ENCODE data around the gene TRIB2. TPM values are rescaled to one million over a fixed set of nuclear protein-coding genes. Genes with fewer than 3 reads are reported as not detected.

Gene TRIB2
- total and polyA plus RNA-seq, 2 experiments from 2014 or later = 19.2 to 27.2 TPM

DNA sequence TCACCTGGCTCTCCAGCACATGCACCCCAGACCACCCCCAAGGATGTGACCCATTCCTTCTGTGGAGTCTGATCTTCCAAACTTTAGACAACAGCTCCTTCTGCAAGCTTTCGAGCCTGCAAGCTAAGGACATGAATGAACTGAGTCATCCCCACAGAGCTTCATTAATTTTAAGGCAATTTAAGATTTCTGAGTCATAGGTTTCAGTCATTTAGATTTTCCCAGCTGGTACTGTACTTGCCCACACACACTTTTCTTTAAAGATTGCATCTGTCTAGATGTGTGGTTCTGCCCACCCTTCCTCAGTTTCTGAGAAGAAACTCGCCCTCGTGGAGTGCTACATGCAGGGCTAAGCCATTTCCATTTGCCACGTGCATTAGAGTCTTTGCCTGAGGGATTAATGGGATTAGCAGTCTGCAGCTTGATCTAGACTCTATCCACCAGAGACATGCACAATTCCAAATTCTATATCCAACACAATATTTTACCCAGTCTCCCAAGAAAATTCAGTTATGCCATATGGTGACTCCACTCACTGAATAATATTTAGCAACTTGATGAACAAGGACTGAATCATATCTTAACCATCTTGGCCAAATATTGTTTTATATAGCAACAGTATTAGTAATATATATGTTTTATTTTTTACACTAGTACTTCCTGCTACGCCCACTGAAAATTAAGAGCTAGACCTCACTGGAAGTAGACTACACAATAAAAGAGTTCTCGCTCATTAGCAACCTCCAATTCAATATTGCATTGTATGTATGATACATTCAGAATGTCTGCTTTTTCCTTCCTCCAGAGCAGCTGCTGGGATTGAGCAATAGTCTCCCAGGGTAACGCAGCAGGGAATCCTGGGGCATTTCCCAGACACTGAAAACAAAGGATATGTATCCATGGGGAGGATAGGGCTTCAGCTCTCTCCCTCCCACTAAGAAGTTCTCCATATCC lies 14.3 kb upstream of the TRIB2 start:
- Histone ChIP-seq H3K4me2 (no peak overlapping the region), H3K27ac (no peak overlapping the region), H3K36me3 (replicated peaks; ENCODE audit: insufficient read depth, low read depth) (no peaks in the 10 kb centered on the region), H4K20me1 (ENCODE audit: insufficient read depth, poor library complexity, severe bottlenecking) (no peaks in the 10 kb centered on the region), H3K4me1 (ENCODE audit: insufficient read depth) (no peaks in the 10 kb centered on the region), H2AFZ (no peak overlapping the region), H3K79me2 (no peaks in the 10 kb centered on the region), H3K27me3 (no peaks in the 10 kb centered on the region), H3K9me2 (replicated peaks; ENCODE audit: insufficient read depth) (no peaks in the 10 kb centered on the region), H3K4me3 (no peak overlapping the region), H3K9me3 (ENCODE audit: low read depth) (no peaks in the 10 kb centered on the region)
- TF ChIP-seq CTCF (IDR thresholded peaks at IDR 0.05; ENCODE audit: poor library complexity) (no peak), EZH2phosphoT487 (IDR thresholded peaks at IDR 0.05; ENCODE audit: low read depth, severe bottlenecking, unreplicated experiment) (no peak), EZH2 (IDR thresholded peaks at IDR 0.05; ENCODE audit: borderline replicate concordance) (no peak)
- no peak for DNase-seq (ENCODE audit: low spot score)
- 72% methylated on average over 7 of the region's 7 CpGs for WGBS (ENCODE audit: low lambda C conversion rate, missing lambda C conversion rate)

- Histone ChIP-seq H4K20me1 (ENCODE audit: insufficient read depth, poor library complexity, severe bottlenecking) (no peaks in the 10 kb centered on the region), H3K9me2 (replicated peaks; ENCODE audit: insufficient read depth) (no peaks in the 10 kb centered on the region), H3K27ac (no peak overlapping the region), H3K4me2 (no peak overlapping the region), H2AFZ (no peak overlapping the region), H3K27me3 (no peaks in the 10 kb centered on the region), H3K36me3 (replicated peaks; ENCODE audit: insufficient read depth, low read depth) (no peaks in the 10 kb centered on the region), H3K79me2 (no peaks in the 10 kb centered on the region), H3K9me3 (ENCODE audit: low read depth) (no peaks in the 10 kb centered on the region), H3K4me1 (ENCODE audit: insufficient read depth) (no peaks in the 10 kb centered on the region), H3K4me3 (no peak overlapping the region)
- no peak for DNase-seq (ENCODE audit: low spot score)
- TF ChIP-seq EZH2phosphoT487 (IDR thresholded peaks at IDR 0.05; ENCODE audit: low read depth, severe bottlenecking, unreplicated experiment) (no peak), EZH2 (IDR thresholded peaks at IDR 0.05; ENCODE audit: borderline replicate concordance) (no peak), CTCF (IDR thresholded peaks at IDR 0.05; ENCODE audit: poor library complexity) (no peak)
Observed at GRCh38 chr2:12704378-12704777, 12.4 kb upstream of the TRIB2 start.

DNA sequence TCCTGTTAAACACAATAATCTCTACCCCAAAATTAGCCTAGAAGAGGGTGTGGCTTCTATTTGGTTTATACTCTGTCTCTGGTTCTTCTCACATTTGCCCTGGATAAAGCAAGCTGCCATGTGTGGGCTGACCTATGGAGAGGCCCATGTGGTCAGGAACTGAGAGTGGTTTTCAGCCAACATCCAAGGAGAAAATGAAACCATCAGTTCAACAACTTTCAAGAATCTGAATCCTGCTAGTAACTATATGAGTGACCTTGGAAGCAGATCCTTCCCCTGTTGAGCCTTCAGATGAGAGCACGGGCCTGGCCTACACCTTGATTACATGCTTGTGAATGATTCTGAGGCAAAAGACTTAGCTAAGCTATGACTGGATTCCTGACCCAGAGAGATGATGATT lies 11.5 kb upstream of the TRIB2 start:
- H2AFZ ChIP-seq = no peak overlapping the region
- no peak overlapping the region for H3K4me2 ChIP-seq
- DNase-seq (ENCODE audit: low spot score) = no peak
- no peaks in the 10 kb centered on the region for H4K20me1 ChIP-seq (ENCODE audit: insufficient read depth, poor library complexity, severe bottlenecking)
- no peak overlapping the region for H3K27ac ChIP-seq
- no peaks in the 10 kb centered on the region for H3K9me2 ChIP-seq (replicated peaks; ENCODE audit: insufficient read depth)
- no peaks in the 10 kb centered on the region for H3K79me2 ChIP-seq
- no peaks in the 10 kb centered on the region for H3K36me3 ChIP-seq (replicated peaks; ENCODE audit: insufficient read depth, low read depth)
- 86% methylated on average over 1 of the region's 1 CpG for WGBS (ENCODE audit: low lambda C conversion rate, missing lambda C conversion rate)
- H3K4me3 ChIP-seq = no peak overlapping the region
- H3K9me3 ChIP-seq (ENCODE audit: low read depth) = no peaks in the 10 kb centered on the region
- H3K4me1 ChIP-seq (ENCODE audit: insufficient read depth) = no peaks in the 10 kb centered on the region
- H3K27me3 ChIP-seq = no peaks in the 10 kb centered on the region
- TF ChIP-seq EZH2 (IDR thresholded peaks at IDR 0.05; ENCODE audit: borderline replicate concordance) = no peak
- TF ChIP-seq CTCF (IDR thresholded peaks at IDR 0.05; ENCODE audit: poor library complexity) = no peak
- TF ChIP-seq EZH2phosphoT487 (IDR thresholded peaks at IDR 0.05; ENCODE audit: low read depth, severe bottlenecking, unreplicated experiment) = no peak

All from hepatocyte (in vitro differentiated cells).